Natural killer cell (primary cell): Measurements from ENCODE around the gene G6PD. TPM values are rescaled to one million over a fixed set of nuclear protein-coding genes. Genes with fewer than 3 reads are reported as not detected.
A peak's percentile ranks its signal among the peaks of the same experiment; 100 is the strongest.
"Not testable (repeated sequence)": the region's sequence is repeated elsewhere in the genome, so short reads cannot be mapped to it uniquely, and the experiment has no call there.

Source experiments
- ATAC-seq, 3 donors: fragments of 150-1000 bp in 2 of 3; fragments of 200-7000 bp in 1 of 3; cut with Tn5 transposase; 1 replicate in 1 of 3; 2 replicates in 2 of 3; pipeline ENCODE4 v1.10.0; 2021; ENCODE audit warnings: mild to moderate bottlenecking in 2 of 3, moderate library complexity in 2 of 3
- DNase-seq, 2 donors: peaks; one replicate each; pipeline versions ENCODE4 v3.0.0 to v3.0.0-alpha.2; 2013 to 2021; ENCODE audit warnings: mixed read lengths in 1 of 2
- H3K27ac ChIP-seq: one replicate; pipeline ENCODE4 v1.5.1; 2013; ENCODE audit warnings: mild to moderate bottlenecking, low read length
- H3K27me3 ChIP-seq: one replicate; pipeline ENCODE4 v1.6.1; 2013; ENCODE audit warnings: low read length; ENCODE audit not compliant: control insufficient read depth, insufficient read depth
- H3K36me3 ChIP-seq: one replicate; pipeline ENCODE4 v1.6.1; 2013; ENCODE audit warnings: low read length; ENCODE audit not compliant: control insufficient read depth, insufficient read depth
- H3K4me1 ChIP-seq: one replicate; pipeline ENCODE4 v1.6.1; 2013; ENCODE audit warnings: low read length; ENCODE audit not compliant: control insufficient read depth, insufficient read depth
- H3K4me3 ChIP-seq: one replicate; pipeline ENCODE4 v1.5.1; 2013; ENCODE audit warnings: low read length
- H3K9me3 ChIP-seq: one replicate; pipeline ENCODE4 v1.6.1; 2013; ENCODE audit warnings: low read length; ENCODE audit not compliant: control insufficient read depth, insufficient read depth
- H3K27ac Mint-ChIP-seq, 2 donors: one replicate each; pipeline ENCODE4 v1.8.0; 2022; ENCODE audit warnings: mild to moderate bottlenecking in 2 of 2, mixed read lengths in 2 of 2, moderate library complexity in 1 of 2
- H3K27me3 Mint-ChIP-seq, 2 donors: one replicate each; pipeline ENCODE4 v1.8.0; 2022; ENCODE audit warnings: low read depth in 2 of 2, mixed read lengths in 2 of 2
- H3K36me3 Mint-ChIP-seq: one replicate; pipeline ENCODE4 v1.8.0; 2022; ENCODE audit warnings: mixed read lengths
- H3K4me1 Mint-ChIP-seq, 2 donors: one replicate each; pipeline ENCODE4 v1.8.0; 2022; ENCODE audit warnings: mixed read lengths in 2 of 2
- H3K4me3 Mint-ChIP-seq: one replicate; pipeline ENCODE4 v1.8.0; 2022; ENCODE audit warnings: mild to moderate bottlenecking, moderate library complexity, mixed read lengths
- H3K9me3 Mint-ChIP-seq, 2 donors: one replicate each; pipeline ENCODE4 v1.8.0; 2022; ENCODE audit warnings: mixed read lengths in 2 of 2
- CTCF ChIP-seq: fragments of 200-600 bp; IDR thresholded peaks from one replicate; pipeline ENCODE4 v1.8.0; 2022; ENCODE audit warnings: antibody characterized with exemption
- WGBS: methylation state at CpG from one replicate; pipeline ENCODE4 v1.1.7; 2013; ENCODE audit warnings: missing lambda C conversion rate; ENCODE audit not compliant: insufficient coverage; 5-methylcytosine and 5-hydroxymethylcytosine counted together
- intact Hi-C: fragments of 100-400 bp; cut with micrococcal nuclease; formaldehyde crosslinking; loops from one replicate; pipeline ENCODE4 v1.14.2; 2022
- total RNA-seq, 4 donors: library from RNA; stranded (reverse); fragments of 120-200 nt in 1 of 4; gene quantifications; one replicate each; pipeline versions ENCODE4 v1.2.3 to v1.2.4, GENCODE V29; 2013 to 2022

Gene G6PD
- total RNA-seq, 3 donors from 2014 or later (not counting 1 experiment from before 2014, with no cell fraction given): 184 to 220 (median 197) TPM

GRCh38 chrX:154541589-154541895 lies 5.1 kb downstream of the G6PD start:
- no peak for TF ChIP-seq CTCF
- Histone ChIP-seq H3K36me3 (peaks cover 3% of the 10 kb centered on the region), H3K9me3 (no peaks in the 10 kb centered on the region), H3K27ac (peak overlapping the region; percentile 91), H3K4me1 (peaks cover 79% of the 10 kb centered on the region), H3K27me3 (no peaks in the 10 kb centered on the region), H3K4me3 (no peak overlapping the region)
- no peak for ATAC-seq
- peak overlapping the region; percentile 93 to 94 for H3K27ac Mint-ChIP-seq
- WGBS: 56% methylated on average over 4 of the region's 5 CpGs
- peaks cover 31 to 43% of the 10 kb centered on the region in 2 donors for H3K4me1 Mint-ChIP-seq
- intact Hi-C loops: no loop called here
- H3K27me3 Mint-ChIP-seq: no peaks in the 10 kb centered on the region
- H3K4me3 Mint-ChIP-seq: peak overlapping the region; percentile 70
- no peaks in the 10 kb centered on the region for H3K36me3 Mint-ChIP-seq
- no peaks in the 10 kb centered on the region for H3K9me3 Mint-ChIP-seq
- no peak for DNase-seq

GRCh38 chrX:154540897-154541535 lies 5.6 kb downstream of the G6PD start:
- DNase-seq: no peak
- no peak for ATAC-seq
- Histone ChIP-seq H3K9me3 (no peaks in the 10 kb centered on the region), H3K4me3 (no peak overlapping the region), H3K36me3 (peaks cover 4% of the 10 kb centered on the region), H3K27ac (peak overlapping the region; percentile 91), H3K27me3 (no peaks in the 10 kb centered on the region), H3K4me1 (peaks cover 75% of the 10 kb centered on the region)
- peaks cover 31 to 38% of the 10 kb centered on the region in 2 donors for H3K4me1 Mint-ChIP-seq
- no peak overlapping the region for H3K4me3 Mint-ChIP-seq
- TF ChIP-seq CTCF: no peak
- no peaks in the 10 kb centered on the region for H3K27me3 Mint-ChIP-seq
- intact Hi-C loops: no loop called here
- no peaks in the 10 kb centered on the region for H3K36me3 Mint-ChIP-seq
- H3K9me3 Mint-ChIP-seq: no peaks in the 10 kb centered on the region
- WGBS: 95% methylated on average over 18 of the region's 19 CpGs
- H3K27ac Mint-ChIP-seq: peak overlapping the region; percentile 93 to 94

- H3K27me3 Mint-ChIP-seq, H3K27me3 ChIP-seq, H3K27ac ChIP-seq, H3K9me3 Mint-ChIP-seq, H3K4me3 Mint-ChIP-seq, intact Hi-C loops, H3K4me3 ChIP-seq, DNase-seq, H3K36me3 Mint-ChIP-seq, H3K9me3 ChIP-seq, ATAC-seq: not testable (repeated sequence)
- peaks cover 69% of the 10 kb centered on the region for H3K4me1 ChIP-seq
- Mint-ChIP-seq H3K4me1 (peaks cover 31 to 35% of the 10 kb centered on the region in 2 donors), H3K27ac (peak overlapping the region; percentile 93 to 94)
- 89% methylated on average over 4 of the region's 7 CpGs for WGBS
- peaks cover 10% of the 10 kb centered on the region for H3K36me3 ChIP-seq
Measured at GRCh38 chrX:154540365-154540764, 6.3 kb downstream of the G6PD start.

GRCh38 chrX:154539077-154539476 lies 7.6 kb downstream of the G6PD start:
- Mint-ChIP-seq H3K27ac (peak overlapping the region; percentile 79 to 93), H3K4me1 (peaks cover 32 to 38% of the 10 kb centered on the region in 2 donors), H3K27me3 (no peaks in the 10 kb centered on the region), H3K36me3 (no peaks in the 10 kb centered on the region), H3K4me3 (peak overlapping the region; percentile 50), H3K9me3 (no peaks in the 10 kb centered on the region)
- Histone ChIP-seq H3K4me1 (peaks cover 70% of the 10 kb centered on the region), H3K27me3 (no peaks in the 10 kb centered on the region), H3K36me3 (peaks cover 18% of the 10 kb centered on the region), H3K9me3 (no peaks in the 10 kb centered on the region), H3K27ac (no peak overlapping the region), H3K4me3 (no peak overlapping the region)
- intact Hi-C loops: no loop called here
- WGBS: 76% methylated on average over 8 of the region's 8 CpGs
- TF ChIP-seq CTCF: no peak
- no peak for ATAC-seq
- no peak for DNase-seq
